Suprapubic skin (tissue), 3 donors: ENCODE results near the gene RAB3GAP1.

ENCODE experiments used
- CTCF ChIP-seq, 2 donors: fragments of 200-600 bp in 1 of 2; fragments of 450-650 bp in 1 of 2; sonication (generic) in 1 of 2; IDR thresholded peaks; one replicate each; pipeline ENCODE4 v1.5.1; 2016 to 2019; ENCODE audit warnings: antibody characterized with exemption in 2 of 2, mild to moderate bottlenecking in 1 of 2, moderate library complexity in 1 of 2
- POLR2A ChIP-seq, 2 donors: fragments of 450-650 bp; IDR thresholded peaks; one replicate each; pipeline ENCODE4 v1.6.1; 2017; ENCODE audit warnings: antibody characterized with exemption in 2 of 2, mild to moderate bottlenecking in 2 of 2, moderate library complexity in 2 of 2

GRCh38 chr2:135219226-135219625 lies 167.1 kb downstream of the RAB3GAP1 start:
- no peak for TF ChIP-seq CTCF (IDR thresholded peaks at IDR 0.05)
- TF ChIP-seq POLR2A (IDR thresholded peaks at IDR 0.05), result no peak
